Caki2 (cell line): ENCODE data around the gene DEAF1. TPM values are rescaled to one million over a fixed set of nuclear protein-coding genes. Genes with fewer than 3 reads are reported as not detected.
A peak's percentile ranks its signal among the peaks of the same experiment; 100 is the strongest.

Source experiments
- DNase-seq: peaks from one replicate; pipeline ENCODE4 v3.0.0-alpha.2; 2015; ENCODE audit warnings: low read depth
- in situ Hi-C: cut with HindIII; loops from 2 replicates; pipeline ENCODE4 v1.10.0; 2016; ENCODE audit warnings: low sequenced_read_pairs, low pct_unique_long_range_greater_than_20kb, mixed read lengths
- total RNA-seq: library from RNA; depleted of rRNA; stranded (reverse); fragments of >200 nt; shearing (Covaris generic); gene quantifications from 2 replicates; pipeline ENCODE4 v1.2.3, GENCODE V29; 2014; ENCODE audit warnings: low replicate concordance

DEAF1 gene
- total RNA-seq, 1 experiment from 2014 or later = 37.8 TPM

- in situ Hi-C loops = no loop called here
These were observed 82.6 kb downstream of the DEAF1 start for GRCh38 chr11:612201-612960.

GRCh38 chr11:611001-611996 lies 83.7 kb downstream of the DEAF1 start:
- DNase-seq = no peak
- in situ Hi-C loops = no loop called here

More at GRCh38 chr11:612201-612960, 82.6 kb downstream of the DEAF1 start:
- peak; percentile 31 for DNase-seq

- no peak for DNase-seq
- in situ Hi-C loops = no loop called here
These were observed 84.7 kb downstream of the DEAF1 start for GRCh38 chr11:610146-610801.

GRCh38 chr11:609341-609811 lies 85.6 kb downstream of the DEAF1 start:
- in situ Hi-C loops = no loop called here
- no peak for DNase-seq

- in situ Hi-C loops = no loop called here
- DNase-seq = no peak
These were observed 86.2 kb downstream of the DEAF1 start for GRCh38 chr11:608791-609251.

GRCh38 chr11:607971-608659 lies 86.9 kb downstream of the DEAF1 start:
- in situ Hi-C loops = no loop called here
- DNase-seq = no peak

- no peak for DNase-seq
- in situ Hi-C loops = no loop called here
These were observed 87.8 kb downstream of the DEAF1 start for GRCh38 chr11:607020-607780.

GRCh38 chr11:606245-606644 lies 88.8 kb downstream of the DEAF1 start:
- peak; percentile 13 for DNase-seq

GRCh38 chr11:605286-606129 lies 89.5 kb downstream of the DEAF1 start:
- no peak for DNase-seq
- in situ Hi-C loops = no loop called here

More at GRCh38 chr11:606245-606644, 88.8 kb downstream of the DEAF1 start:
- in situ Hi-C loops = no loop called here

GRCh38 chr11:603154-603553 lies 91.9 kb downstream of the DEAF1 start:
- in situ Hi-C loops = no loop called here
- no peak for DNase-seq

GRCh38 chr11:601573-602245 lies 93.3 kb downstream of the DEAF1 start:
- in situ Hi-C loops = no loop called here
- no peak for DNase-seq

- DNase-seq = no peak
- in situ Hi-C loops = no loop called here
These were observed 96.9 kb downstream of the DEAF1 start for GRCh38 chr11:598005-598680.

GRCh38 chr11:597166-597725 lies 97.8 kb downstream of the DEAF1 start:
- DNase-seq = no peak
- in situ Hi-C loops = no loop called here

- in situ Hi-C loops = no loop called here
These were observed 98.6 kb downstream of the DEAF1 start for GRCh38 chr11:596374-596773.

GRCh38 chr11:595400-595799 lies 99.6 kb downstream of the DEAF1 start:
- in situ Hi-C loops = no loop called here
- no peak for DNase-seq

More at GRCh38 chr11:596374-596773, 98.6 kb downstream of the DEAF1 start:
- DNase-seq = no peak
